Sigmoid colon (tissue), 4 donors: Measurements from ENCODE around the gene TBC1D2.

ENCODE experiments used
- EP300 ChIP-seq, 4 donors: sonication (generic); formaldehyde crosslinking; IDR thresholded peaks; one replicate each; pipeline ENCODE4 v1.6.1; 2017; ENCODE audit warnings: antibody characterized with exemption in 4 of 4
- POLR2A ChIP-seq, 2 donors: fragments of 450-650 bp; IDR thresholded peaks; one replicate each; pipeline ENCODE4 v1.6.1; 2016; ENCODE audit warnings: antibody characterized with exemption in 2 of 2, mild to moderate bottlenecking in 2 of 2, moderate library complexity in 2 of 2
- TF ChIP-seq, protein P1 (sequence below), 4 experiments: fragments of 450-650 bp in 3 of 4; fragments of 200-600 bp in 1 of 4; IDR thresholded peaks; one replicate each; pipeline ENCODE4 v1.5.1; 2016 to 2019; ENCODE audit warnings: antibody characterized with exemption in 4 of 4, mild to moderate bottlenecking in 3 of 4, moderate library complexity in 2 of 4

DNA sequence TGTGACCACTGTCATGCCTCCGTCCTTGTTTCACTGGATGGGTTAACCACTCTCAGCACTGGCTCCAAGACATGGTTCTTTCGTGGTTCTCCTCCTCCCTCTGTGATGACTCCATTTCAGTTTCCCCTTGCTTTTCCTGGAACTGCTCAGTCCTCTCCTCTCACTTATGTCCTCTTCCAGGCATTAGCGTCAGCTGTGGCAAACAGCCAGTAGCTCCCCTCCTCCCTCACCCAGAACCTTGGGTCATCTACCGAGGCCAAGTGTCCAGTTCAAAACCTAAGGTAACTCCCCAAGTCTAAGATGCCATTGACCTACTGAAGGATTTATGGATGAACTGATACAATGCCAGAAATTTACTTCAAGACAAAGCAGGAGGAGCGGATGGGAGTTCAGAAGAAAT lies 53.2 kb downstream of the TBC1D2 start:
- TF ChIP-seq, protein P1, sequence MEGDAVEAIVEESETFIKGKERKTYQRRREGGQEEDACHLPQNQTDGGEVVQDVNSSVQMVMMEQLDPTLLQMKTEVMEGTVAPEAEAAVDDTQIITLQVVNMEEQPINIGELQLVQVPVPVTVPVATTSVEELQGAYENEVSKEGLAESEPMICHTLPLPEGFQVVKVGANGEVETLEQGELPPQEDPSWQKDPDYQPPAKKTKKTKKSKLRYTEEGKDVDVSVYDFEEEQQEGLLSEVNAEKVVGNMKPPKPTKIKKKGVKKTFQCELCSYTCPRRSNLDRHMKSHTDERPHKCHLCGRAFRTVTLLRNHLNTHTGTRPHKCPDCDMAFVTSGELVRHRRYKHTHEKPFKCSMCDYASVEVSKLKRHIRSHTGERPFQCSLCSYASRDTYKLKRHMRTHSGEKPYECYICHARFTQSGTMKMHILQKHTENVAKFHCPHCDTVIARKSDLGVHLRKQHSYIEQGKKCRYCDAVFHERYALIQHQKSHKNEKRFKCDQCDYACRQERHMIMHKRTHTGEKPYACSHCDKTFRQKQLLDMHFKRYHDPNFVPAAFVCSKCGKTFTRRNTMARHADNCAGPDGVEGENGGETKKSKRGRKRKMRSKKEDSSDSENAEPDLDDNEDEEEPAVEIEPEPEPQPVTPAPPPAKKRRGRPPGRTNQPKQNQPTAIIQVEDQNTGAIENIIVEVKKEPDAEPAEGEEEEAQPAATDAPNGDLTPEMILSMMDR (IDR thresholded peaks at IDR 0.05): no peak
- TF ChIP-seq POLR2A (IDR thresholded peaks at IDR 0.05) (no peak), EP300 (IDR thresholded peaks at IDR 0.05) (no peak)
